Thyroid gland (tissue), 4 donors: ENCODE measurements around the gene PILRA.

Source experiments
- POLR2A ChIP-seq, 2 donors: fragments of 450-650 bp; IDR thresholded peaks; one replicate each; pipeline ENCODE4 v1.6.1; 2017; ENCODE audit warnings: antibody characterized with exemption in 2 of 2, mild to moderate bottlenecking in 2 of 2, moderate library complexity in 1 of 2
- TF ChIP-seq, protein P1 (sequence below), 6 experiments: fragments of 200-600 bp in 3 of 6; fragments of 450-650 bp in 3 of 6; sonication (generic) in 3 of 6; IDR thresholded peaks; one replicate each; pipeline ENCODE4 v1.5.1; 2016 to 2019; ENCODE audit warnings: antibody characterized with exemption in 6 of 6, mild to moderate bottlenecking in 2 of 6, inconsistent platforms in 1 of 6, moderate library complexity in 1 of 6

DNA sequence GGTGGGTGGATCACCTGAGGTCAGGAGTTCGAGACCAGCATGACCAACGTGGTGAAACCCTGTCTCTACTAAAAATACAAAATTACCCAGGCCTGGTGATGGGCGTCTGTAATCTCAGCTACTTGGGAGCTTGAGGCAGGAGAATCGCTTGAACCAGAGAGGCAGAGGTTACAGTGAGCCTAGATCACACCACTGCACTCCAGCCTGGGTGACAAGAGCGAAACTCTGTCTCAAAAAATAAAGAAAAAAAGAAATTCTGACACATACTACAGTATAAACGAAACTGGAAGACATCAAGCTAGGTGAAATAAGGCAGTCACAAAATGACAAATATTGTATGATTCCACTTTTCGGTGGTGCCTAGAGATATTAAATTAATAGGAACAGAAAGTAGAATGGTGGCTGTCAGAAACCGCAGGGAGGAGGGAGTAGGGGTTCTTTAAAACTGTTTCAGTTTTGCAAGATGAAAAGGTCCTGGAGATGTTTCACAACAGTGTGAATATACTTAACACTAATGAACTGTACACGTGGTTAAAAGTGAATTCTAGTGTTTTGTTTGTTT is 23.2 kb downstream of the PILRA start:
- TF ChIP-seq, protein P1, sequence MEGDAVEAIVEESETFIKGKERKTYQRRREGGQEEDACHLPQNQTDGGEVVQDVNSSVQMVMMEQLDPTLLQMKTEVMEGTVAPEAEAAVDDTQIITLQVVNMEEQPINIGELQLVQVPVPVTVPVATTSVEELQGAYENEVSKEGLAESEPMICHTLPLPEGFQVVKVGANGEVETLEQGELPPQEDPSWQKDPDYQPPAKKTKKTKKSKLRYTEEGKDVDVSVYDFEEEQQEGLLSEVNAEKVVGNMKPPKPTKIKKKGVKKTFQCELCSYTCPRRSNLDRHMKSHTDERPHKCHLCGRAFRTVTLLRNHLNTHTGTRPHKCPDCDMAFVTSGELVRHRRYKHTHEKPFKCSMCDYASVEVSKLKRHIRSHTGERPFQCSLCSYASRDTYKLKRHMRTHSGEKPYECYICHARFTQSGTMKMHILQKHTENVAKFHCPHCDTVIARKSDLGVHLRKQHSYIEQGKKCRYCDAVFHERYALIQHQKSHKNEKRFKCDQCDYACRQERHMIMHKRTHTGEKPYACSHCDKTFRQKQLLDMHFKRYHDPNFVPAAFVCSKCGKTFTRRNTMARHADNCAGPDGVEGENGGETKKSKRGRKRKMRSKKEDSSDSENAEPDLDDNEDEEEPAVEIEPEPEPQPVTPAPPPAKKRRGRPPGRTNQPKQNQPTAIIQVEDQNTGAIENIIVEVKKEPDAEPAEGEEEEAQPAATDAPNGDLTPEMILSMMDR (IDR thresholded peaks at IDR 0.05) = no peak
- TF ChIP-seq POLR2A (IDR thresholded peaks at IDR 0.05) = no peak
